ENCODE measurements around the gene PEF1. TPM values are rescaled to one million over a fixed set of nuclear protein-coding genes. Genes with fewer than 3 reads are reported as not detected.
"Not testable (repeated sequence)": the region's sequence is repeated elsewhere in the genome, so short reads cannot be mapped to it uniquely, and the experiment has no call there.

Gene PEF1
- total and polyA plus RNA-seq, 4 donors: 75.1 to 103 (median 80.8) TPM

GRCh38 chr1:31591425-31592093 lies 53.1 kb downstream of the PEF1 start:
- Histone ChIP-seq H3K4me1 (ENCODE audit: control insufficient read depth in 5 of 5, insufficient read depth in 5 of 5, low read length in 5 of 5) (peaks cover 0 to 17% (median 9%) of the 10 kb centered on the region in 5 donors), H3K4me3 (no peak overlapping the region), H3K27ac (ENCODE audit: low read depth in 1 of 2, low read length in 1 of 2) (no peak overlapping the region), H3K36me3 (ENCODE audit: control insufficient read depth in 4 of 4, insufficient read depth in 4 of 4, low read length in 4 of 4) (peaks cover 0 to 5% (median 0%) of the 10 kb centered on the region in 4 donors), H3K9me3 (ENCODE audit: control insufficient read depth in 4 of 4, insufficient read depth in 3 of 4, low read length in 3 of 4) (no peaks in the 10 kb centered on the region), H3K9ac (ENCODE audit: insufficient read depth in 1 of 2, low read length in 2 of 2) (no peak overlapping the region), H3K27me3 (ENCODE audit: control insufficient read depth in 3 of 3, insufficient read depth in 3 of 3, low read length in 2 of 3) (no peaks in the 10 kb centered on the region)
- WGBS, 2 donors: 70 to 81% methylated on average over 11 of the region's 11 CpGs
- TF ChIP-seq, protein P1, sequence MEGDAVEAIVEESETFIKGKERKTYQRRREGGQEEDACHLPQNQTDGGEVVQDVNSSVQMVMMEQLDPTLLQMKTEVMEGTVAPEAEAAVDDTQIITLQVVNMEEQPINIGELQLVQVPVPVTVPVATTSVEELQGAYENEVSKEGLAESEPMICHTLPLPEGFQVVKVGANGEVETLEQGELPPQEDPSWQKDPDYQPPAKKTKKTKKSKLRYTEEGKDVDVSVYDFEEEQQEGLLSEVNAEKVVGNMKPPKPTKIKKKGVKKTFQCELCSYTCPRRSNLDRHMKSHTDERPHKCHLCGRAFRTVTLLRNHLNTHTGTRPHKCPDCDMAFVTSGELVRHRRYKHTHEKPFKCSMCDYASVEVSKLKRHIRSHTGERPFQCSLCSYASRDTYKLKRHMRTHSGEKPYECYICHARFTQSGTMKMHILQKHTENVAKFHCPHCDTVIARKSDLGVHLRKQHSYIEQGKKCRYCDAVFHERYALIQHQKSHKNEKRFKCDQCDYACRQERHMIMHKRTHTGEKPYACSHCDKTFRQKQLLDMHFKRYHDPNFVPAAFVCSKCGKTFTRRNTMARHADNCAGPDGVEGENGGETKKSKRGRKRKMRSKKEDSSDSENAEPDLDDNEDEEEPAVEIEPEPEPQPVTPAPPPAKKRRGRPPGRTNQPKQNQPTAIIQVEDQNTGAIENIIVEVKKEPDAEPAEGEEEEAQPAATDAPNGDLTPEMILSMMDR (IDR thresholded peaks at IDR 0.05; ENCODE audit: control extremely low read depth, extremely low read depth): no peak
- DNase-seq (peak in 1 of 3 donors; percentile 17), ATAC-seq (ENCODE audit: insufficient read depth, low FRiP score) (no peak)

- no peak overlapping the region for H3K9ac ChIP-seq (ENCODE audit: insufficient read depth in 1 of 2, low read length in 2 of 2)
- WGBS, 2 donors: 15 to 23% methylated on average over 61 to 62 of the region's 62 CpGs
- TF ChIP-seq, protein P1 (IDR thresholded peaks at IDR 0.05; ENCODE audit: control extremely low read depth, extremely low read depth): no peak
- ATAC-seq (ENCODE audit: insufficient read depth, low FRiP score) (no peak), DNase-seq (peak in 2 of 3 donors; percentile 68)
- H3K4me3 ChIP-seq: no peak overlapping the region
- peaks cover under 1 to 30% (median 9%) of the 10 kb centered on the region in 5 donors for H3K4me1 ChIP-seq (ENCODE audit: control insufficient read depth in 5 of 5, insufficient read depth in 5 of 5, low read length in 5 of 5)
- peak overlapping the region; percentile 89 to 95 for H3K27ac ChIP-seq (ENCODE audit: low read depth in 1 of 2, low read length in 1 of 2)
- no peaks in the 10 kb centered on the region for H3K9me3 ChIP-seq (ENCODE audit: control insufficient read depth in 4 of 4, insufficient read depth in 3 of 4, low read length in 3 of 4)
- peaks cover 0 to 17% (median 0%) of the 10 kb centered on the region in 4 donors for H3K36me3 ChIP-seq (ENCODE audit: control insufficient read depth in 4 of 4, insufficient read depth in 4 of 4, low read length in 4 of 4)
- H3K27me3 ChIP-seq (ENCODE audit: control insufficient read depth in 3 of 3, insufficient read depth in 3 of 3, low read length in 2 of 3): no peaks in the 10 kb centered on the region
Measured at GRCh38 chr1:31588751-31589515, 55.7 kb downstream of the PEF1 start.

DNA sequence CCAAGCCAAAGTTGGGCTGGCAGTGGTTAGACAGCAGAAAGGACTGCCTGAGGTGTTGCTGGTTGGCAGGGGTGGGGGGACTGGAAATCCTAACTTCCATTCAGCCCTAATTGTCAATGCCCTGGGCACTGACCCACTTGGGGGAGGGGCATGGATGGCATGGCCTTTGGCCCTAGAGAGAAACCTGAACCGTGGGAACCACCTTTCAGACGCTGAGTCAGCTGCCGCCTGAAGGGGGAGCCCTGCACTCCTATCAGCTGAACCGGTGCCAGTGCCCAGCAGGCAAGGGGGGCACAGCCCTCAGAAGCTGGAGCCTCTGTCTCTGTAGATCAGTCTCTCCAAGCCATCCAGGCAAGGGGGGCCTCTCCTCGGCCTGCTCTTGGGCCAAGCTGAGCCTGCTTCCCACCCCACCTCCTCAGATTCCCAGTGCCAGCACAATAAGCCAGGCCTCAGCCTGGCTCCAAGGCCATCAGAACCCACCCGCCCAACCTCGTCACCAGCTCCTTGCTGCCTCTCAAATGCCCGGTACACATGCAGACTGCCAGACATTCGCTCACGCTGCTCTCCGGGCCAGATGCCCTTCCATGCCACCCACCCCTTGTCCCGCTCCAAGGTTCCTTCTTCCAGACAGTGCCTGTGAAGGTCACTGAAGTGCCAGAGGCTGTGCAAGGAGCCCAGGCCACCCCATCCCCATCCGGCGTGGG lies 56.8 kb downstream of the PEF1 start:
- DNase-seq: peak; percentile 51 to 66 (median 60)
- Histone ChIP-seq H3K27ac (ENCODE audit: low read depth in 1 of 2, low read length in 1 of 2) (peak overlapping the region; percentile 89 to 95), H3K4me1 (ENCODE audit: control insufficient read depth in 5 of 5, insufficient read depth in 5 of 5, low read length in 5 of 5) (peaks cover 8 to 41% (median 16%) of the 10 kb centered on the region in 5 donors), H3K27me3 (ENCODE audit: control insufficient read depth in 3 of 3, insufficient read depth in 3 of 3, low read length in 2 of 3) (no peaks in the 10 kb centered on the region), H3K9me3 (ENCODE audit: control insufficient read depth in 4 of 4, insufficient read depth in 3 of 4, low read length in 3 of 4) (no peaks in the 10 kb centered on the region), H3K4me3 (no peak overlapping the region), H3K36me3 (ENCODE audit: control insufficient read depth in 4 of 4, insufficient read depth in 4 of 4, low read length in 4 of 4) (peaks cover 0 to 20% (median 0%) of the 10 kb centered on the region in 4 donors), H3K9ac (ENCODE audit: insufficient read depth in 1 of 2, low read length in 2 of 2) (no peak overlapping the region)
- TF ChIP-seq, protein P1 (IDR thresholded peaks at IDR 0.05; ENCODE audit: control extremely low read depth, extremely low read depth): peak; percentile 39
- ATAC-seq (ENCODE audit: insufficient read depth, low FRiP score): no peak
- 46 to 57% methylated on average over 14 of the region's 14 CpGs for WGBS, 2 donors

- ATAC-seq (ENCODE audit: insufficient read depth, low FRiP score); DNase-seq; H3K27me3 ChIP-seq (ENCODE audit: control insufficient read depth in 3 of 3, insufficient read depth in 3 of 3, low read length in 2 of 3); H3K9me3 ChIP-seq (ENCODE audit: control insufficient read depth in 4 of 4, insufficient read depth in 3 of 4, low read length in 3 of 4); H3K4me3 ChIP-seq; H3K9ac ChIP-seq (ENCODE audit: insufficient read depth in 1 of 2, low read length in 2 of 2): not testable (repeated sequence)
- H3K27ac ChIP-seq (ENCODE audit: low read depth in 1 of 2, low read length in 1 of 2): peak overlapping the region; percentile 89 to 95
- peaks cover 0 to 20% (median 0%) of the 10 kb centered on the region in 4 donors for H3K36me3 ChIP-seq (ENCODE audit: control insufficient read depth in 4 of 4, insufficient read depth in 4 of 4, low read length in 4 of 4)
- 91 to 92% methylated on average over 4 to 5 of the region's 5 CpGs for WGBS, 2 donors
- peaks cover 8 to 41% (median 17%) of the 10 kb centered on the region in 5 donors for H3K4me1 ChIP-seq (ENCODE audit: control insufficient read depth in 5 of 5, insufficient read depth in 5 of 5, low read length in 5 of 5)
Measured at GRCh38 chr1:31587328-31587699, 57.4 kb downstream of the PEF1 start.
